Airway epithelial cell (primary cell): ENCODE data around the gene ZNF74. TPM values are rescaled to one million over a fixed set of nuclear protein-coding genes. Genes with fewer than 3 reads are reported as not detected.

ENCODE experiments used
- total RNA-seq: library from RNA; depleted of rRNA; stranded (reverse); fragments of >200 nt; gene quantifications from 2 replicates; pipeline ENCODE4 v1.2.3, GENCODE V29; 2015

ZNF74 gene
- 14.7 and 27.5 TPM in 2 replicates for total RNA-seq

DNA sequence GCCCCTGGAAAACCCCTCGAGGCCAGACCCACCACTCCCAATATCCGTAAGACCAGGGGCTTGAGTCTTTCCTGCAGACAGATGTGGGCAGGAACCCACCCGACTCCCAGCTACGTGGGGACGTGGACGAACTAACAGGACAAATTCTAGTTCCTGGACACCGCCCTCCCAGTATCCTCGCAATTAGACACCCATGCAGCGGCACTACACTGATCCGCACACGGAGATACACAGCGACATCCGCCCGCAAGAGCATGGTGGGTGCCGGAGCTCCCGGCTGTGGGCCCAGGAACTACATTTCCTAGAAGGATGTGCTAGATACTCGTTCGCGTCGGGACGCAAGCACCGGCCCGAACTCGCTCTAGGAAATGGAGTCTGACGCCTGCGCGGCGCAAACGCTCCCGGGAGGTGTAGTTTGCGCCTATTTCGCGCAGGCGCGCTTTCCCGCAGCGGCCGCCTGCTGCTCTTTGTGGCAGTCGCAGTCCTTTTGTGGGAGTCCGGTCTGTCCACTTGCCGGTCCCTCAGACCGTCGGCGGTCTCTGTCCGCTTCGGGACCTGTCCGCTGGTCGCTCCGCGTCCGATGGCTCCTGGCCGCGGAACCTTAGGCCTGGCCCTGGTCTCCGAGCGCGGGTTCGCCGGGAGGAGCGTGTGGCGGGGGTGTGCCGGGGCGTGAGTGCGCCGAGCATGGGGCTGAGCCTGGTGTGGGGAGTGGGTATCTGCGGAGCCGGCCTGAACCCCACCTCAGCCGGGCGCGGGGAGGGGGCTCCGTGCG lies at the start of gene ZNF74:
Gene ZNF74, plus strand, starts transcription at position 447 of the 772 bp plus-strand sequence. CDS start 478 bp downstream, outside the sequence.

DNA sequence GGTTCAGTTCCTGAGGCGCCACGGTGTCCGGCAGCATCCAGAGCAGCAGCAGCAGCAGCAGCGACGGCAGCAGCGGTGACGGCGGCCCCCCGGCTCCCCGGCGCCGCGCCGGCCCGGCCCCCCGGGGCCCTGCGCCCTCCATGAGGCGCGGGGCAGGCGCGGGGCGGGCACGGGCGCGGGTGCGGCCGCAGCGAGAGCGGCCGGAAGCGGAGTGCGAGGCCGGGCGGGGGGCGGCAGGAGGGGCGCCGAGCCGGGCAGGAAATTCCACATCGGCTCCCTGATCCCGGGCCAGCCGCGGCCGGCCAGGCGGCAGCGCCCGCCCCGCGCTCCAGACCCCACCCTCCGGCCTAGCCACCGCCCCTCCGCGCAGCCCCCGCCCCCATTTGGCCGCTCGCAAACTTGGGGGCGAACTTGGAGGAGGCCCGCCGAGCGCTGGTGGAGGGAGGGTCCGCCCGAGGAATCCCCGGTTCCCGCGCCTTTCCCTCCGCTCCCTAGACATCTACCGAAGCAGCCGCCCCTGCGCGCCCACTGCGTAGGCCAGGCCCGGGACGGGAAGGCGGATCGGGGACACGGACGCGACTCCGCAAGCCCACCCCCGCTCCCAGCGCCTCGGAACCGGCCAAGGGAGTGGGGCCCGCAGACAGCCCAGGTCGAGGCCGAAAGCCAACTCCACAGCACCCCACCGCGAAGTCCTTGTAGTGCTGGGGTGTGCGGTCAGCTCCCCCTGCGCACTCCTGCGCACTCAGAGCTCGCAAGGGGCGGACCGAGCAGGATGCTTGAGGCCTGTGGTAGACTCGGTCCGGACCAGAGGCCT lies 43.9 kb downstream of the ZNF74 start, which contains the start of gene SCARF2:
Gene SCARF2, minus strand, starts transcription at position 213 of the 814 bp plus-strand sequence. Its CDS starts 71 bp downstream, at position 142.

Other genes starting within 250 kb of the ZNF74 start
- gene CCDC188, start 243.1 kb upstream of the ZNF74 start, total RNA-seq: not detected in 2 replicates
- 7.0 and 12.4 TPM in 2 replicates for gene RTN4R, start 125.8 kb upstream of the ZNF74 start, total RNA-seq
- gene DGCR6L, start 74.1 kb upstream of the ZNF74 start, total RNA-seq: 51.1 and 52.6 TPM in 2 replicates
- 2.6 and 3.0 TPM in 2 replicates for gene SCARF2, start 43.7 kb downstream of the ZNF74 start, total RNA-seq
- 9.8 and 15.2 TPM in 2 replicates for gene KLHL22, start 101.6 kb downstream of the ZNF74 start, total RNA-seq
- 41.4 and 68.0 TPM in 2 replicates for gene MED15, start 113.5 kb downstream of the ZNF74 start, total RNA-seq